C4-2B (cell line): ENCODE results near the gene PLXNA4.
A peak's percentile ranks its signal among the peaks of the same experiment; 100 is the strongest.

ENCODE experiments used
- H3K27ac ChIP-seq: fragments of 450-650 bp; 2 replicates; pipeline ENCODE4 v1.5.1; 2017
- CTCF ChIP-seq: fragments of 450-650 bp; conservative IDR thresholded peaks from 2 replicates; pipeline ENCODE4 v1.5.1; 2017; ENCODE audit warnings: mild to moderate bottlenecking
- ZFX ChIP-seq: fragments of 450-650 bp; IDR thresholded peaks from 2 replicates; pipeline ENCODE4 v1.6.1; 2017

The PLXNA4 gene

GRCh38 chr7:132102391-132102790 lies 473.9 kb downstream of the PLXNA4 start:
- TF ChIP-seq CTCF, result no peak
- TF ChIP-seq ZFX, result no peak
- no peak overlapping the region for H3K27ac ChIP-seq

DNA sequence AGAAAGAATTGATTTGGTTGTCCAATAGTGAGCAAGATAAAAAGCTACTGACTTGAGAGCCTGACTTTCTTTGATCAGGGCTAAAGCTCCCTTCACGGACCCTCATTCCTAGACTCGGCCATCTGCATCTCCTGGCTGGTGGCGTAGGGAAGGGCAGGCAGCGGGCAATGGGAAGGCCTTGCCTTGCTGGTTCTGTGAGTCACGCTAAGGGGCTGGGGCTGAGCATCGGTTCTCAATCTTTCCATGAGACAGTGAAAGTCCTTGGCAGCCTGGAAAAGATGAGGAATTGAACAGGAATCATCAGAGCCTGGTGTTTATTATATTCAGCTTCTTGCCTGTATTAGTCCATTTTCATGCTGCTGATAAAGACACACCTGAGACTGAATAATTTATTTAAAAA lies 475.3 kb downstream of the PLXNA4 start:
- peak overlapping the region; percentile 84 for H3K27ac ChIP-seq
- no peak for TF ChIP-seq CTCF

- H3K27ac ChIP-seq, result peak overlapping the region; percentile 84
- TF ChIP-seq ZFX (no peak), CTCF (no peak)
These were observed 475.8 kb downstream of the PLXNA4 start for GRCh38 chr7:132100483-132100882.

DNA sequence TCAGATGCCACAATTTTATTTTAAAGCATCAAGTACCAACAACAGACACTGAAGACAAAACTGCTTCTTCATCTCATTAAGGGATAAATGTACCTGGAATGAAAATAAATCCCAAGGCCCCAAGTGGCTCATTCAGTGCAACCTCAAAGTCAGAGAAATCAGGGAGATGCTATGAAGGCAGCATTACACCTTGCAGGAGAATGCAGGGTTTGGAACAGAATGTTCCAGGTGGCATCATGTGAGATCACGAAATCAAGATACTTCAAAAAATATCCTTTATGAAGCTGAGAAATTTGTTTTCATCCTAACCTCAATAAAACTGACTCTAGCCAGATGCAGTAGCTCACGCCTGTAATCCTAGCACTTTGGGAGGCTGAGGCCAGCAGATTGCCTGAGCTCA lies 477.1 kb downstream of the PLXNA4 start:
- 0 out of 2 replicates have a peak overlapping the region, but pooled peaks have one; percentile 11 for H3K27ac ChIP-seq
- TF ChIP-seq CTCF (no peak), ZFX (no peak)

DNA sequence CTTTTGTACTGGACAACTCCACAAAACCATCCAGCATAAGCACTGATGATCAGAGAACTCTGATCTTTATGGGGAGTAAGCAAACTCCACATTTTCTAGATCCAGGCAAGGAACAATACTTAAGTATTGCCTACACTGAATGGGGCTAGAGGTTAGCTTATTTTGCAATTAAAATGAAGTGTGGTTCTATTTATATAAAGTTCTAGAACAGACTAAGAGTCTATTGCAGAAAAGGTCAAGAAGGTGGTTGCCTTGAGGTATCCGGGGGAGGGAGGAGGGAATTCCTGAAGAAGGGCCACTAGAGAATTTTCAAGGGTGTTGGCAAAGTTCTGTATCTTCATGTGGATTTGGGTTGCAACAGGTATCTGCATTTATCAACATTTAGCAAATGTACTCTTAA lies 477.9 kb downstream of the PLXNA4 start:
- no peak overlapping the region for H3K27ac ChIP-seq
- no peak for TF ChIP-seq CTCF
- no peak for TF ChIP-seq ZFX

DNA sequence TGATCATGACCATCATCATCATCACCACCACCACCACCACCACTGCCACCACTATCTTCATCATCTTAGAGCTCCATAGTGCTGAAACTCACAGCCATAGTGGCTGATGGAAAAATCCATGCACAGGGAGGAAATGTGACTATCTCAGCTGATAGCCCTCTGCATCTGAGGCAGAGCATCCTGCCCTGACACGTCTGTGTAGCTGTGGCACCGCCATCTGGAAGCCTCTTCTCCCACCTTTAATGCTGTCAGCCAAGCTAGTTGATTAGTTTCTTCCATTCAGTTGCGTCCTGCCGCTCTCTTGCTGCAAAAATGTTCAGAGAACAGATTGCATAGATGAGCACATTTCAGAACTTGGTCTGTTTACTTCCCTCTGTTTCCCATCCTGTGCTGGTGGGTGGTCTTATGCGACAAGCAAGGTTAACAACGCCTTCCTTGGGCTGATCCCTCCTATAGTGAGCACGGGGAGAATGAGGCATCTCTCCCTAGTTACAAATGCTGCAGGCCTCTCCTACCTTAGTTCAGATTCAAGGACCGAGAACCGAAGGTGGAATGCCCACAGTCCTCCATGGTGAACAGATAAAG lies 478.6 kb downstream of the PLXNA4 start:
- TF ChIP-seq CTCF (no peak), ZFX (no peak)
- H3K27ac ChIP-seq, result no peak overlapping the region

DNA sequence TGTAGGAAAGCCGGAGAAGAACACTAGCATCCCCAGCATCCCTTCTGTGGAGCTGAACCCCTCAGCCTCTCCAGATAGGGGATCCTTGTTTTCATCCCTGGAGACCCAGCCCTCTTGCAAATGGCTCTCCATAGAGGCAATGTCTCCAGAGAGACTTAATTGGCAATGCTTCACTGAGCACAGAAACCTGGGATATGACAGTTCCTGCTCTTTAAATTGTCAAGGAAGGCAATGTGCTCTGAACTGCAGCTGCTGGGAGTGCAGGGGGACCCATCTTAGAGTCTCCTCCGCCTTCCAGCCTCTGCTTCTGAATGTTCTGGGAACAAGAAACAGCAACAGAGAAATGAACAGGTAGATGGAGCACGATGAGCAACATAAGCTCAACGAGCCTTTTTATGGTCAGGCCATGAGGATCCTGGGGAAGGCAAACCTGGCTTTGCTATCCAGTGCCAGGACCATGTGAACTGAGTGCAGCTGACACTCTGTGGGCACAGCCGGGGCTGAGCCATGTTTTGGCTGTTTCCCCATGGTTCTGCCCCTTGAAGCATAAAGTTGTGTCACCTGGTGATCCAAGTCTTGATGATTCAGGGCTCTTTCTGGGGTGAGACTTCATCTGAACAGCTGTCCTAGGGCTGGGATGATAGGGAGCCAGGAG lies 481.0 kb downstream of the PLXNA4 start:
- no peak for TF ChIP-seq ZFX
- TF ChIP-seq CTCF, result no peak
- H3K27ac ChIP-seq, result no peak overlapping the region
